SK-N-SH treated with all-trans-retinoic acid at 6 μM for 48 hours (cell line): ENCODE data around the gene RPP25L.

Experiments
- ARNTL ChIP-seq: fragments of 450-650 bp; formaldehyde crosslinking; IDR thresholded peaks from 2 replicates; pipeline ENCODE4 v1.5.0; 2020; ENCODE audit warnings: low read depth, mild to moderate bottlenecking, moderate library complexity, borderline replicate concordance
- BACH2 ChIP-seq: fragments of 250-450 bp; sonication (Bioruptor Pico); IDR thresholded peaks from 2 replicates; pipeline ENCODE4 v1.9.0; 2021; ENCODE audit warnings: mild to moderate bottlenecking, borderline replicate concordance
- CSDC2 ChIP-seq: fragments of 250-450 bp; sonication (Bioruptor Pico); IDR thresholded peaks from 2 replicates; pipeline ENCODE4 v1.5.0; 2020; ENCODE audit warnings: mild to moderate bottlenecking, moderate library complexity
- ESRRG ChIP-seq: fragments of 250-450 bp; sonication (Bioruptor Pico); IDR thresholded peaks from 2 replicates; pipeline ENCODE4 v1.6.1; 2021; ENCODE audit warnings: mild to moderate bottlenecking
- ISL1 ChIP-seq: fragments of 250-450 bp; sonication (Bioruptor Pico); IDR thresholded peaks from 2 replicates; pipeline ENCODE4 v2.1.2; 2022; ENCODE audit warnings: mild to moderate bottlenecking, moderate library complexity
- RARB ChIP-seq: fragments of 250-450 bp; sonication (Bioruptor Pico); IDR thresholded peaks from 2 replicates; pipeline ENCODE4 v1.8.0; 2021; ENCODE audit warnings: mild to moderate bottlenecking, moderate library complexity
- TCF4 ChIP-seq: fragments of 250-450 bp; sonication (Bioruptor Pico); IDR thresholded peaks from 2 replicates; pipeline ENCODE4 v1.8.0; 2021; ENCODE audit warnings: mild to moderate bottlenecking, moderate library complexity, borderline replicate concordance
- TOX ChIP-seq: fragments of 250-450 bp; sonication (Bioruptor Pico); IDR thresholded peaks from 2 replicates; pipeline ENCODE4 v1.8.0; 2021; ENCODE audit warnings: mild to moderate bottlenecking, moderate library complexity, borderline replicate concordance
- ZC3H10 ChIP-seq: fragments of 250-450 bp; sonication (Bioruptor Pico); IDR thresholded peaks from 2 replicates; pipeline ENCODE4 v1.5.1; 2021; ENCODE audit warnings: mild to moderate bottlenecking, moderate library complexity
- ZFP3 ChIP-seq: fragments of 250-450 bp; sonication (Bioruptor Pico); IDR thresholded peaks from 2 replicates; pipeline ENCODE4 v1.5.0; 2020; ENCODE audit warnings: mild to moderate bottlenecking, moderate library complexity
- ZNF70 ChIP-seq: fragments of 450-650 bp; formaldehyde crosslinking; IDR thresholded peaks from 2 replicates; pipeline ENCODE4 v1.5.0; 2020; ENCODE audit warnings: mild to moderate bottlenecking, moderate library complexity
- TF ChIP-seq, protein P1 (sequence below): fragments of 250-450 bp; sonication (Bioruptor Pico); IDR thresholded peaks from 2 replicates; pipeline ENCODE4 v1.8.0; 2020; ENCODE audit warnings: mild to moderate bottlenecking, moderate library complexity, borderline replicate concordance
- TF ChIP-seq, protein P2 (sequence below): fragments of 250-450 bp; sonication (Bioruptor Pico); IDR thresholded peaks from 2 replicates; pipeline ENCODE4 v1.8.0; 2021; ENCODE audit warnings: low read depth, mild to moderate bottlenecking, moderate library complexity, borderline replicate concordance
- TF ChIP-seq, protein P3 (sequence below): fragments of 250-450 bp; sonication (Bioruptor Pico); IDR thresholded peaks from 2 replicates; pipeline ENCODE4 v1.5.0; 2020; ENCODE audit warnings: mild to moderate bottlenecking, moderate library complexity

DNA sequence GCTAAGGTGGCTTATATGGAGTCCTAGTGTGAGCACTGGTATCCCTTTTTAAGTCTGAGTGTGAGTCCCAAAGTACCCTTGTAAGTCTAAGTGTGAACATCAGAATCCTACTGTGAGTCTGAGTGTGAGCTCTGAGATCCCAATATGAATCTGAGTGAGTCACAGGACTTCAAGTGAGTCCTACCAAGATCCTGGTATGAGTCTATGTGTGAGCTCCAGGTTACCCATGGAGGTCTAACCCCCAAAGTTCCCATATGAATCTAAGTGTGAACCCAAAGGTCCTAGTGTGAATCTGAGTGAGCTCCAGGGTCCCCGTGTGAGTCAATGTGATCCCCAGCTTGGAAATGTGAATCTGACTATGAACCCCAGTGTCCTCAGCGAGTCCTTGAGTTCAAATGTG, 24.6 kb downstream of the RPP25L start:
- no peak for TF ChIP-seq ZNF70 (CRISPR knock-in tag)
- no peak for TF ChIP-seq RARB (CRISPR knock-in tag)
- TF ChIP-seq, protein P1, sequence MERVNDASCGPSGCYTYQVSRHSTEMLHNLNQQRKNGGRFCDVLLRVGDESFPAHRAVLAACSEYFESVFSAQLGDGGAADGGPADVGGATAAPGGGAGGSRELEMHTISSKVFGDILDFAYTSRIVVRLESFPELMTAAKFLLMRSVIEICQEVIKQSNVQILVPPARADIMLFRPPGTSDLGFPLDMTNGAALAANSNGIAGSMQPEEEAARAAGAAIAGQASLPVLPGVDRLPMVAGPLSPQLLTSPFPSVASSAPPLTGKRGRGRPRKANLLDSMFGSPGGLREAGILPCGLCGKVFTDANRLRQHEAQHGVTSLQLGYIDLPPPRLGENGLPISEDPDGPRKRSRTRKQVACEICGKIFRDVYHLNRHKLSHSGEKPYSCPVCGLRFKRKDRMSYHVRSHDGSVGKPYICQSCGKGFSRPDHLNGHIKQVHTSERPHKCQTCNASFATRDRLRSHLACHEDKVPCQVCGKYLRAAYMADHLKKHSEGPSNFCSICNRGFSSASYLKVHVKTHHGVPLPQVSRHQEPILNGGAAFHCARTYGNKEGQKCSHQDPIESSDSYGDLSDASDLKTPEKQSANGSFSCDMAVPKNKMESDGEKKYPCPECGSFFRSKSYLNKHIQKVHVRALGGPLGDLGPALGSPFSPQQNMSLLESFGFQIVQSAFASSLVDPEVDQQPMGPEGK: no peak
- TF ChIP-seq ZFP3 (CRISPR knock-in tag): no peak
- no peak for TF ChIP-seq CSDC2 (CRISPR knock-in tag)
- no peak for TF ChIP-seq ZC3H10 (CRISPR knock-in tag)
- TF ChIP-seq, protein P2, sequence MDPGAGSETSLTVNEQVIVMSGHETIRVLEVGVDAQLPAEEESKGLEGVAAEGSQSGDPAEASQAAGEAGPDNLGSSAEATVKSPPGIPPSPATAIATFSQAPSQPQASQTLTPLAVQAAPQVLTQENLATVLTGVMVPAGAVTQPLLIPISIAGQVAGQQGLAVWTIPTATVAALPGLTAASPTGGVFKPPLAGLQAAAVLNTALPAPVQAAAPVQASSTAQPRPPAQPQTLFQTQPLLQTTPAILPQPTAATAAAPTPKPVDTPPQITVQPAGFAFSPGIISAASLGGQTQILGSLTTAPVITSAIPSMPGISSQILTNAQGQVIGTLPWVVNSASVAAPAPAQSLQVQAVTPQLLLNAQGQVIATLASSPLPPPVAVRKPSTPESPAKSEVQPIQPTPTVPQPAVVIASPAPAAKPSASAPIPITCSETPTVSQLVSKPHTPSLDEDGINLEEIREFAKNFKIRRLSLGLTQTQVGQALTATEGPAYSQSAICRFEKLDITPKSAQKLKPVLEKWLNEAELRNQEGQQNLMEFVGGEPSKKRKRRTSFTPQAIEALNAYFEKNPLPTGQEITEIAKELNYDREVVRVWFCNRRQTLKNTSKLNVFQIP (CRISPR knock-in tag): no peak
- no peak for TF ChIP-seq BACH2 (CRISPR knock-in tag)
- no peak for TF ChIP-seq TCF4 (CRISPR knock-in tag)
- no peak for TF ChIP-seq TOX (CRISPR knock-in tag)
- no peak for TF ChIP-seq ESRRG
- TF ChIP-seq, protein P3, sequence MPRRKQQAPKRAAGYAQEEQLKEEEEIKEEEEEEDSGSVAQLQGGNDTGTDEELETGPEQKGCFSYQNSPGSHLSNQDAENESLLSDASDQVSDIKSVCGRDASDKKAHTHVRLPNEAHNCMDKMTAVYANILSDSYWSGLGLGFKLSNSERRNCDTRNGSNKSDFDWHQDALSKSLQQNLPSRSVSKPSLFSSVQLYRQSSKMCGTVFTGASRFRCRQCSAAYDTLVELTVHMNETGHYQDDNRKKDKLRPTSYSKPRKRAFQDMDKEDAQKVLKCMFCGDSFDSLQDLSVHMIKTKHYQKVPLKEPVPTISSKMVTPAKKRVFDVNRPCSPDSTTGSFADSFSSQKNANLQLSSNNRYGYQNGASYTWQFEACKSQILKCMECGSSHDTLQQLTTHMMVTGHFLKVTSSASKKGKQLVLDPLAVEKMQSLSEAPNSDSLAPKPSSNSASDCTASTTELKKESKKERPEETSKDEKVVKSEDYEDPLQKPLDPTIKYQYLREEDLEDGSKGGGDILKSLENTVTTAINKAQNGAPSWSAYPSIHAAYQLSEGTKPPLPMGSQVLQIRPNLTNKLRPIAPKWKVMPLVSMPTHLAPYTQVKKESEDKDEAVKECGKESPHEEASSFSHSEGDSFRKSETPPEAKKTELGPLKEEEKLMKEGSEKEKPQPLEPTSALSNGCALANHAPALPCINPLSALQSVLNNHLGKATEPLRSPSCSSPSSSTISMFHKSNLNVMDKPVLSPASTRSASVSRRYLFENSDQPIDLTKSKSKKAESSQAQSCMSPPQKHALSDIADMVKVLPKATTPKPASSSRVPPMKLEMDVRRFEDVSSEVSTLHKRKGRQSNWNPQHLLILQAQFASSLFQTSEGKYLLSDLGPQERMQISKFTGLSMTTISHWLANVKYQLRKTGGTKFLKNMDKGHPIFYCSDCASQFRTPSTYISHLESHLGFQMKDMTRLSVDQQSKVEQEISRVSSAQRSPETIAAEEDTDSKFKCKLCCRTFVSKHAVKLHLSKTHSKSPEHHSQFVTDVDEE (CRISPR knock-in tag): no peak
- no peak for TF ChIP-seq ARNTL (CRISPR knock-in tag)
- no peak for TF ChIP-seq ISL1 (CRISPR knock-in tag)
